CD4-positive, alpha-beta T cell (primary cell): ENCODE measurements around the gene BORCS8. TPM values are rescaled to one million over a fixed set of nuclear protein-coding genes. Genes with fewer than 3 reads are reported as not detected.

Experiments used
- ATAC-seq: fragments of 200-7000 bp; cut with Tn5 transposase; one replicate; pipeline ENCODE4 v1.10.0; 2022; ENCODE audit warnings: mild to moderate bottlenecking; ENCODE audit not compliant: poor library complexity
- CTCF ChIA-PET: fragments of 350-600 bp; sonication (Branson Sonifier 250); formaldehyde crosslinking; loops from one replicate; lab custom pipeline; 2021; ENCODE audit warnings: antibody characterized with exemption, inconsistent platforms; lab: Charles Lee
- POLR2A ChIA-PET: fragments of 350-600 bp; sonication (Branson Sonifier 250); formaldehyde crosslinking; loops from one replicate; lab custom pipeline; 2021; ENCODE audit warnings: antibody characterized with exemption, inconsistent platforms; lab: Charles Lee
- DNase-seq, 14 experiments: peaks; one replicate each; pipeline ENCODE4 v3.0.0-alpha.2; 2013 to 2020; ENCODE audit warnings: mixed read lengths in 2 of 14
- H3K27ac ChIP-seq, 2 donors: one replicate each; pipeline versions ENCODE4 v1.5.1 to v1.7.0; 2013; ENCODE audit warnings: low read length in 2 of 2, low read depth in 1 of 2, mild to moderate bottlenecking in 1 of 2
- H3K27me3 ChIP-seq, 2 experiments: 1 replicate in 1 of 2; 2 replicates in 1 of 2; pipeline versions ENCODE4 v1.6.1 to v1.7.0; 2013; ENCODE audit warnings: low read length in 2 of 2, control low read depth in 1 of 2, mild to moderate bottlenecking in 1 of 2, moderate library complexity in 1 of 2; ENCODE audit not compliant: insufficient read depth in 2 of 2, control insufficient read depth in 1 of 2
- H3K36me3 ChIP-seq: one replicate; pipeline ENCODE4 v1.6.1; 2013; ENCODE audit warnings: low read length, control low read depth; ENCODE audit not compliant: insufficient read depth
- H3K4me1 ChIP-seq: one replicate; pipeline ENCODE4 v1.6.1; 2013; ENCODE audit warnings: low read length, control low read depth; ENCODE audit not compliant: insufficient read depth
- H3K4me3 ChIP-seq: one replicate; pipeline ENCODE4 v1.5.1; 2013; ENCODE audit warnings: mild to moderate bottlenecking, low read length, moderate library complexity
- H3K9me3 ChIP-seq, 2 experiments: 1 replicate in 1 of 2; 2 replicates in 1 of 2; pipeline versions ENCODE4 v1.6.1 to v1.7.0; 2013; ENCODE audit warnings: low read length in 2 of 2, mild to moderate bottlenecking in 2 of 2, control low read depth in 1 of 2, moderate library complexity in 1 of 2; ENCODE audit not compliant: control insufficient read depth in 1 of 2, insufficient read depth in 1 of 2
- H3K27ac Mint-ChIP-seq: one replicate; pipeline ENCODE4 v1.8.0; 2020; ENCODE audit warnings: mixed read lengths
- H3K27me3 Mint-ChIP-seq: one replicate; pipeline ENCODE4 v1.8.0; 2021; ENCODE audit warnings: mixed read lengths
- H3K36me3 Mint-ChIP-seq: one replicate; pipeline ENCODE4 v1.8.0; 2021; ENCODE audit warnings: low read depth, mixed read lengths
- H3K4me1 Mint-ChIP-seq: one replicate; pipeline ENCODE4 v1.8.0; 2021; ENCODE audit warnings: low read depth, mixed read lengths
- H3K4me3 Mint-ChIP-seq: one replicate; pipeline ENCODE4 v1.8.0; 2020; ENCODE audit warnings: mild to moderate bottlenecking, mixed read lengths
- H3K9me3 Mint-ChIP-seq: one replicate; pipeline ENCODE4 v1.8.0; 2020; ENCODE audit warnings: mixed read lengths
- CTCF ChIP-seq: fragments of 200-600 bp; IDR thresholded peaks from one replicate; pipeline ENCODE4 v1.8.0; 2022; ENCODE audit warnings: antibody characterized with exemption, mild to moderate bottlenecking
- intact Hi-C, 2 experiments: fragments of 100-400 bp; cut with DNase I in 1 of 2; cut with micrococcal nuclease in 1 of 2; formaldehyde crosslinking; loops; one replicate each; pipeline versions ENCODE4 v1.15.1 to v1.9.0; 2023 to 2025; cut with DNase I, micrococcal nuclease
- total RNA-seq, 174 experiments: library from RNA in 2 of 174; stranded (reverse) in 2 of 174; gene quantifications; one replicate each; pipeline ENCODE4 v1.2.3 and lab custom pipeline; 2021 to 2026

The BORCS8 gene
- total RNA-seq, 2 experiments from 2014 or later, result 12.0 to 15.0 TPM

DNA sequence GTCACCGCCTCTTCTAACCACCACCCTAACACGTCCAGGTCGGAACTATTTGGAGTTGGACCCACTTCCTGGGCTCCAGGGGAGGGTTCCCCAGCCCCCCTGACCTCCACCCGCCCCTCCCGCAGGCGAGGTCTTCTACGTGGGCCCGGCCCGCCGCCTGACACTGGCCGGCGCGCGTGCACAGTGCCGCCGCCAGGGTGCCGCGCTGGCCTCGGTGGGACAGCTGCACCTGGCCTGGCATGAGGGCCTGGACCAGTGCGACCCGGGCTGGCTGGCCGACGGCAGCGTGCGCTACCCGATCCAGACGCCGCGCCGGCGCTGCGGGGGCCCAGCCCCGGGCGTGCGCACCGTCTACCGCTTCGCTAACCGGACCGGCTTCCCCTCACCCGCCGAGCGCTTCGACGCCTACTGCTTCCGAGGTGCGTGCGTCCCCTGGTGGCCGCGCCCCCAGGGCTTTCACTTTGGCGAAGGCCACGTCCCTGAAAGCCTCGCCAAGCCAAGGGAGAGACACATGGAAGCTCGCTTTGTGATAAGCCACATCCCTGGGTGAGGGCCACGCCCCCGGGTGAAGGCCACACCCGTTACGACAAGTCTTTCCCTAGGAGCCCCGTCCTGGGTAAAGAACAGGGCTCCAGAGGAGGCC lies 33.0 kb upstream of the BORCS8 start:
- peaks cover 7 to 9% of the 10 kb centered on the region in 2 experiments for H3K27me3 ChIP-seq
- peaks cover 0 to 4% of the 10 kb centered on the region in 2 experiments for H3K9me3 ChIP-seq
- H3K27me3 Mint-ChIP-seq, result peaks cover 22% of the 10 kb centered on the region
- H3K4me1 ChIP-seq, result peaks cover 11% of the 10 kb centered on the region
- intact Hi-C loops, result loop anchor here (1.0 kb wide), 2 partner anchors 39 to 79 kb away; no protein-coding TSS in a partner anchor
- TF ChIP-seq CTCF, result peak; percentile 83
- no peak overlapping the region for H3K27ac ChIP-seq
- H3K4me1 Mint-ChIP-seq, result no peaks in the 10 kb centered on the region
- CTCF ChIA-PET, result interaction anchor here (0.6 to 2.7 kb wide), 9 partner anchors 9 to 1913 kb away, joined by 3 to 15 read pairs (median 3); partner anchors contain the start of genes BORCS8, NR2C2AP and RFXANK
- DNase-seq, result peak; percentile 60 to 89 (median 74)
- H3K4me3 ChIP-seq, result peak overlapping the region; percentile 40
- H3K4me3 Mint-ChIP-seq, result peak overlapping the region; percentile 67
- H3K27ac Mint-ChIP-seq, result no peak overlapping the region
- peak; percentile 97 for ATAC-seq
- POLR2A ChIA-PET, result interaction anchor here (0.9 to 1.0 kb wide), 2 partner anchors 22 to 32 kb away, joined by 3 to 5 read pairs; partner anchors contain the start of genes BORCS8, NR2C2AP and RFXANK
- H3K36me3 Mint-ChIP-seq, result no peaks in the 10 kb centered on the region
- H3K36me3 ChIP-seq, result no peaks in the 10 kb centered on the region
- H3K9me3 Mint-ChIP-seq, result no peaks in the 10 kb centered on the region

GRCh38 chr19:19224150-19224851 lies 32.3 kb upstream of the BORCS8 start:
- H3K9me3 Mint-ChIP-seq, result no peaks in the 10 kb centered on the region
- ATAC-seq (no peak), DNase-seq (no peak)
- Histone ChIP-seq H3K27me3 (peaks cover 7 to 9% of the 10 kb centered on the region in 2 experiments), H3K4me3 (peak overlapping the region; percentile 14), H3K36me3 (no peaks in the 10 kb centered on the region), H3K4me1 (peaks cover 11% of the 10 kb centered on the region), H3K27ac (no peak overlapping the region), H3K9me3 (peaks cover 0 to 4% of the 10 kb centered on the region in 2 experiments)
- H3K27me3 Mint-ChIP-seq, result peaks cover 22% of the 10 kb centered on the region
- no peaks in the 10 kb centered on the region for H3K36me3 Mint-ChIP-seq
- TF ChIP-seq CTCF, result no peak
- H3K4me3 Mint-ChIP-seq, result peak overlapping the region; percentile 38
- ChIA-PET POLR2A (interaction anchor here (0.9 to 1.0 kb wide), 2 partner anchors 21 to 32 kb away, joined by 3 to 5 read pairs; partner anchors contain the start of genes BORCS8, NR2C2AP and RFXANK), CTCF (interaction anchor here (0.6 to 2.7 kb wide), 5 partner anchors 10 to 78 kb away, joined by 3 to 15 read pairs (median 4); partner anchors contain the start of genes BORCS8, NR2C2AP and RFXANK)
- no peaks in the 10 kb centered on the region for H3K4me1 Mint-ChIP-seq
- no peak overlapping the region for H3K27ac Mint-ChIP-seq
- intact Hi-C loops, result no loop called here

- H3K27ac ChIP-seq, result no peak overlapping the region
- intact Hi-C loops, result no loop called here
- ChIA-PET POLR2A (interaction anchor here (1.0 kb wide), 1 partner anchor 20 kb away, joined by 3 read pairs; the partner anchor contains the start of gene NR2C2AP), CTCF (interaction anchor here (2.7 kb wide), 1 partner anchor 78 kb away, joined by 15 read pairs; no protein-coding TSS in a partner anchor)
- peaks cover 7 to 9% of the 10 kb centered on the region in 2 experiments for H3K27me3 ChIP-seq
- Mint-ChIP-seq H3K36me3 (no peaks in the 10 kb centered on the region), H3K9me3 (no peaks in the 10 kb centered on the region), H3K4me3 (no peak overlapping the region), H3K27me3 (peaks cover 20% of the 10 kb centered on the region), H3K4me1 (no peaks in the 10 kb centered on the region), H3K27ac (no peak overlapping the region)
- H3K36me3 ChIP-seq, result no peaks in the 10 kb centered on the region
- ATAC-seq (no peak), DNase-seq (no peak)
- H3K4me1 ChIP-seq, result peaks cover 11% of the 10 kb centered on the region
- no peak overlapping the region for H3K4me3 ChIP-seq
- no peak for TF ChIP-seq CTCF
- peaks cover 0 to 4% of the 10 kb centered on the region in 2 experiments for H3K9me3 ChIP-seq
These were observed 31.7 kb upstream of the BORCS8 start for GRCh38 chr19:19223636-19224035.
